Keratinocyte (primary cell): ENCODE results near the gene CTNNA3. TPM values are rescaled to one million over a fixed set of nuclear protein-coding genes. Genes with fewer than 3 reads are reported as not detected.

Experiments
- DNase-seq: peaks from one replicate; pipeline ENCODE4 v3.0.0-alpha.2; 2011; ENCODE audit warnings: low read depth, missing footprints, low spot score
- FAIRE-seq: peaks from 2 replicates; lab custom pipeline; 2011; peaks lifted over from hg19 to GRCh38; lab: Jason Lieb, UNC
- H2AFZ ChIP-seq: 2 replicates; pipeline ENCODE4 v1.6.0; 2012; ENCODE audit warnings: low read length, control low read depth, inconsistent platforms; ENCODE audit not compliant: control insufficient read depth
- H3K27ac ChIP-seq: 2 replicates; pipeline ENCODE4 v1.5.1; 2011; ENCODE audit warnings: low read length; ENCODE audit not compliant: control insufficient read depth, insufficient read depth
- H3K27me3 ChIP-seq: 3 replicates; pipeline ENCODE4 v1.6.0; 2011; ENCODE audit warnings: low read length; ENCODE audit not compliant: control insufficient read depth, insufficient read depth; ENCODE audit errors: extremely low read depth
- H3K36me3 ChIP-seq, 2 experiments: 2 replicates in 1 of 2; 3 replicates in 1 of 2; pipeline ENCODE4 v1.5.1; 2011; ENCODE audit warnings: low read length in 2 of 2, mild to moderate bottlenecking in 1 of 2; ENCODE audit not compliant: control insufficient read depth in 2 of 2, insufficient read depth in 2 of 2; ENCODE audit errors: extremely low read depth in 1 of 2
- H3K4me1 ChIP-seq: 3 replicates; pipeline ENCODE4 v1.5.1; 2011; ENCODE audit warnings: low read length; ENCODE audit not compliant: control insufficient read depth, insufficient read depth; ENCODE audit errors: extremely low read depth
- H3K4me2 ChIP-seq: 3 replicates; pipeline ENCODE4 v1.6.0; 2011; ENCODE audit warnings: low read depth, low read length; ENCODE audit not compliant: control insufficient read depth, insufficient read depth; ENCODE audit errors: extremely low read depth
- H3K4me3 ChIP-seq, 3 experiments: fragments of 200-600 bp in 1 of 3; sonication (generic) in 1 of 3; 2 replicates in 2 of 3; 3 replicates in 1 of 3; pipeline ENCODE4 v1.5.1; 2011 to 2016; ENCODE audit warnings: low read length in 3 of 3, mild to moderate bottlenecking in 3 of 3, control low read depth in 2 of 3, inconsistent platforms in 1 of 3, low read depth in 1 of 3, mixed read lengths in 1 of 3, mixed run types in 1 of 3, moderate library complexity in 1 of 3; ENCODE audit not compliant: control insufficient read depth in 2 of 3, insufficient read depth in 2 of 3; ENCODE audit errors: extremely low read depth in 1 of 3
- H3K79me2 ChIP-seq: 2 replicates; pipeline ENCODE4 v1.6.0; 2012; ENCODE audit warnings: low read length; ENCODE audit not compliant: control insufficient read depth, insufficient read depth
- H3K9ac ChIP-seq: 3 replicates; pipeline ENCODE4 v1.6.0; 2011; ENCODE audit warnings: low read length; ENCODE audit not compliant: control insufficient read depth, insufficient read depth; ENCODE audit errors: extremely low read depth
- H3K9me1 ChIP-seq: 3 replicates; pipeline ENCODE4 v1.6.0; 2011; ENCODE audit warnings: low read length; ENCODE audit not compliant: control insufficient read depth, insufficient read depth; ENCODE audit errors: extremely low read depth
- H3K9me3 ChIP-seq: 2 replicates; pipeline ENCODE4 v1.5.1; 2012; ENCODE audit warnings: low read depth, low read length; ENCODE audit not compliant: control insufficient read depth
- H4K20me1 ChIP-seq: 3 replicates; pipeline ENCODE4 v1.6.0; 2011; ENCODE audit warnings: low read length; ENCODE audit not compliant: control insufficient read depth, insufficient read depth; ENCODE audit errors: extremely low read depth
- CTCF ChIP-seq, 3 experiments: IDR thresholded peaks in 1 of 3; conservative IDR thresholded peaks in 1 of 3; optimal IDR thresholded peaks in 1 of 3; 2 replicates in 2 of 3; 3 replicates in 1 of 3; pipeline versions ENCODE3 to v1.5.1; 2011; ENCODE audit warnings: low read length in 3 of 3, mild to moderate bottlenecking in 3 of 3, moderate library complexity in 2 of 3, control low read depth in 1 of 3, inconsistent platforms in 1 of 3; ENCODE audit not compliant: insufficient read depth in 2 of 3; ENCODE audit errors: extremely low read depth in 1 of 3
- EZH2 ChIP-seq: IDR thresholded peaks from one replicate; pipeline ENCODE4 v1.6.1; 2012; ENCODE audit warnings: inconsistent platforms, mild to moderate bottlenecking, low read length, moderate library complexity
- dilution Hi-C: fragments of 300-500 bp; cut with MboI; formaldehyde crosslinking; loops from one replicate; pipeline ENCODE4 v1.7.0; 2020; ENCODE audit warnings: low sequenced_read_pairs; ENCODE audit not compliant: extremely low pct_ligation_motif_present
- polyA plus RNA-seq, 5 experiments: library from polyadenylated mRNA; depleted of rRNA in 3 of 5; stranded (reverse) in 3 of 5; stranded (forward) in 1 of 5; unstranded in 1 of 5; fragments of >200 nt; gene quantifications; 1 replicate in 1 of 5; 2 replicates in 3 of 5; 3 replicates in 1 of 5; pipeline versions ENCODE4 v1.2.1 to v1.2.3, GENCODE V29; 2011 to 2012; ENCODE audit warnings: missing spikeins in 2 of 5, low read depth in 1 of 5, low replicate concordance in 1 of 5

CTNNA3 gene
- polyA plus RNA-seq, 1 donor (not counting 4 experiments of a cell fraction or from before 2014, with no cell fraction given): 0.01 TPM

- Histone ChIP-seq H3K79me2 (no peaks in the 10 kb centered on the region), H3K4me1 (peaks cover 8% of the 10 kb centered on the region), H3K9ac (no peak overlapping the region), H2AFZ (no peak overlapping the region), H3K9me1 (no peaks in the 10 kb centered on the region), H3K4me2 (no peak overlapping the region), H3K27ac (no peak overlapping the region), H4K20me1 (no peaks in the 10 kb centered on the region), H3K27me3 (no peaks in the 10 kb centered on the region), H3K36me3 (no peaks in the 10 kb centered on the region), H3K4me3 (no peak overlapping the region), H3K9me3 (no peaks in the 10 kb centered on the region)
- FAIRE-seq (peak; percentile 5), DNase-seq (no peak)
- dilution Hi-C loops: no loop called here
- no peak for TF ChIP-seq CTCF (optimal IDR thresholded peaks at IDR 0.05 in 1 of 3, IDR thresholded peaks at IDR 0.05 in 1 of 3, conservative IDR thresholded peaks at IDR 0.05 in 1 of 3; ENCODE audit: extremely low read depth in 1 of 3, insufficient read depth in 2 of 3, low read length in 3 of 3)
- TF ChIP-seq EZH2: no peak
Observed at GRCh38 chr10:66723608-66724400, 972.2 kb downstream of the CTNNA3 start.

- Histone ChIP-seq H3K27me3 (no peaks in the 10 kb centered on the region), H3K9me1 (no peaks in the 10 kb centered on the region), H3K36me3 (no peaks in the 10 kb centered on the region), H2AFZ (no peak overlapping the region), H3K4me3 (no peak overlapping the region), H3K27ac (no peak overlapping the region), H3K4me2 (no peak overlapping the region), H4K20me1 (no peaks in the 10 kb centered on the region), H3K79me2 (no peaks in the 10 kb centered on the region), H3K9me3 (no peaks in the 10 kb centered on the region), H3K4me1 (peaks cover 10% of the 10 kb centered on the region), H3K9ac (no peak overlapping the region)
- peak; percentile 30 for DNase-seq
- TF ChIP-seq EZH2: no peak
- TF ChIP-seq CTCF (optimal IDR thresholded peaks at IDR 0.05 in 1 of 3, IDR thresholded peaks at IDR 0.05 in 1 of 3, conservative IDR thresholded peaks at IDR 0.05 in 1 of 3; ENCODE audit: extremely low read depth in 1 of 3, insufficient read depth in 2 of 3, low read length in 3 of 3): no peak
- peak; percentile 86 for FAIRE-seq
- dilution Hi-C loops: no loop called here
Observed at GRCh38 chr10:66719483-66719882, 976.5 kb downstream of the CTNNA3 start.
